H1 (cell line): ENCODE measurements around the gene TPD52L2. TPM values are rescaled to one million over a fixed set of nuclear protein-coding genes. Genes with fewer than 3 reads are reported as not detected.
"Not testable (repeated sequence)": the region's sequence is repeated elsewhere in the genome, so short reads cannot be mapped to it uniquely, and the experiment has no call there.

Source experiments
- CTCF ChIA-PET: fragments of 300-600 bp; sonication (Branson Sonifier 250); formaldehyde crosslinking; loops from one replicate; lab custom pipeline; 2021; ENCODE audit not compliant: partially characterized antibody; lab: Charles Lee
- POLR2A ChIA-PET: fragments of 300-600 bp; sonication (Branson Sonifier 250); formaldehyde crosslinking; loops from one replicate; lab custom pipeline; 2021; ENCODE audit warnings: inconsistent platforms; ENCODE audit not compliant: partially characterized antibody; lab: Charles Lee
- DNase-seq, 2 experiments: peaks; one replicate each; pipeline versions ENCODE4 v3.0.0 to v3.0.0-alpha.2; 2010 to 2022; ENCODE audit warnings: low spot score in 2 of 2, low read depth in 1 of 2, mixed read lengths in 1 of 2
- FAIRE-seq: peaks from 2 replicates; lab custom pipeline; 2011; peaks lifted over from hg19 to GRCh38; lab: Jason Lieb, UNC
- H2AFZ ChIP-seq: 2 replicates; pipeline ENCODE4 v1.8.1; 2012; ENCODE audit warnings: low read length, inconsistent platforms
- H2AK5ac ChIP-seq: 2 replicates; pipeline ENCODE4 v1.6.1; 2013; ENCODE audit warnings: low read depth, low read length
- H2BK120ac ChIP-seq: replicated peaks from 2 replicates; pipeline ENCODE3; 2013; ENCODE audit warnings: low read depth, low read length, inconsistent platforms
- H2BK12ac ChIP-seq: 2 replicates; pipeline ENCODE4 v1.6.1; 2013; ENCODE audit warnings: low read depth, low read length
- H2BK15ac ChIP-seq: 2 replicates; pipeline ENCODE4 v1.6.1; 2013; ENCODE audit warnings: low read length
- H2BK20ac ChIP-seq: 2 replicates; pipeline ENCODE4 v1.6.1; 2013; ENCODE audit warnings: low read length
- H2BK5ac ChIP-seq: 2 replicates; pipeline ENCODE4 v1.6.1; 2013; ENCODE audit warnings: low read depth, low read length
- H3K14ac ChIP-seq: 2 replicates; pipeline ENCODE4 v1.6.1; 2013; ENCODE audit warnings: inconsistent platforms; ENCODE audit not compliant: insufficient read length
- H3K18ac ChIP-seq: 2 replicates; pipeline ENCODE4 v1.6.1; 2013; ENCODE audit warnings: low read length; ENCODE audit errors: extremely low read depth
- H3K23ac ChIP-seq: 2 replicates; pipeline ENCODE4 v1.6.1; 2013; ENCODE audit warnings: inconsistent platforms; ENCODE audit not compliant: insufficient read length
- H3K23me2 ChIP-seq: 2 replicates; pipeline ENCODE4 v1.6.1; 2013; ENCODE audit warnings: low read depth, low read length
- H3K27ac ChIP-seq: 2 replicates; pipeline ENCODE4 v1.6.1; 2011; ENCODE audit warnings: low read depth, low read length, inconsistent platforms
- H3K27me3 ChIP-seq, 4 experiments: replicated peaks in 1 of 4; 1 replicate in 1 of 4; 2 replicates in 3 of 4; pipeline versions ENCODE4 v1.6.1 to v1.8.1; 2011 to 2013; ENCODE audit warnings: low read length in 3 of 4, mild to moderate bottlenecking in 3 of 4, inconsistent platforms in 2 of 4, mixed read lengths in 2 of 4, moderate library complexity in 1 of 4; ENCODE audit not compliant: control insufficient read depth in 3 of 4, insufficient read depth in 3 of 4; ENCODE audit errors: extremely low read depth in 1 of 4
- H3K36me3 ChIP-seq, 4 experiments: 2 replicates each; pipeline versions ENCODE4 v1.6.1 to v1.8.1; 2011 to 2013; ENCODE audit warnings: mild to moderate bottlenecking in 4 of 4, low read length in 3 of 4, moderate library complexity in 2 of 4, control low read depth in 1 of 4, inconsistent platforms in 1 of 4; ENCODE audit not compliant: insufficient read depth in 4 of 4, control insufficient read depth in 2 of 4
- H3K4ac ChIP-seq: replicated peaks from 2 replicates; pipeline ENCODE3; 2013; ENCODE audit warnings: low read length, low read depth, mixed read lengths, inconsistent platforms; ENCODE audit not compliant: insufficient read length
- H3K4me1 ChIP-seq, 4 experiments: replicated peaks in 1 of 4; 1 replicate in 1 of 4; 2 replicates in 3 of 4; pipeline versions ENCODE4 v1.6.1 to v1.8.1; 2011 to 2013; ENCODE audit warnings: low read length in 3 of 4, inconsistent platforms in 2 of 4, mixed read lengths in 1 of 4; ENCODE audit not compliant: insufficient read depth in 4 of 4, control insufficient read depth in 3 of 4
- H3K4me2 ChIP-seq, 2 experiments: 2 replicates each; pipeline versions ENCODE4 v1.6.1 to v1.8.1; 2011 to 2013; ENCODE audit warnings: low read depth in 2 of 2, low read length in 2 of 2, control low read depth in 1 of 2, inconsistent platforms in 1 of 2, mild to moderate bottlenecking in 1 of 2; ENCODE audit not compliant: insufficient read depth in 1 of 2
- H3K4me3 ChIP-seq, 4 experiments: fragments of 200-600, 300-600 bp in 1 of 4; sonication (generic), shearing (Covaris generic), sonication (Bioruptor Twin) in 1 of 4; 2 replicates each; pipeline versions ENCODE4 v1.5.1 to v1.8.1; 2011 to 2016; ENCODE audit warnings: low read length in 4 of 4, low read depth in 3 of 4, control low read depth in 2 of 4, inconsistent platforms in 2 of 4, mild to moderate bottlenecking in 2 of 4, mixed read lengths in 1 of 4, moderate library complexity in 1 of 4; ENCODE audit not compliant: insufficient read depth in 2 of 4; ENCODE audit errors: extremely low read depth in 1 of 4
- H3K56ac ChIP-seq: replicated peaks from 2 replicates; pipeline ENCODE3; 2013; ENCODE audit warnings: low read depth, mild to moderate bottlenecking, mixed read lengths, low read length, inconsistent platforms; ENCODE audit not compliant: insufficient read length
- H3K79me1 ChIP-seq: 2 replicates; pipeline ENCODE4 v1.6.1; 2013; ENCODE audit warnings: low read depth, low read length, control low read depth
- H3K79me2 ChIP-seq, 2 experiments: 2 replicates each; pipeline versions ENCODE4 v1.6.1 to v1.8.1; 2012 to 2013; ENCODE audit warnings: low read length in 2 of 2, mild to moderate bottlenecking in 2 of 2, inconsistent platforms in 1 of 2; ENCODE audit not compliant: insufficient read depth in 2 of 2, control insufficient read depth in 1 of 2
- H3K9ac ChIP-seq, 4 experiments: replicated peaks in 1 of 4; 1 replicate in 1 of 4; 2 replicates in 3 of 4; pipeline versions ENCODE4 v1.6.1 to v1.8.1; 2011 to 2013; ENCODE audit warnings: low read depth in 3 of 4, low read length in 3 of 4, control low read depth in 2 of 4, mild to moderate bottlenecking in 2 of 4, moderate library complexity in 2 of 4, inconsistent platforms in 1 of 4; ENCODE audit errors: extremely low read depth in 1 of 4
- H3K9me3 ChIP-seq, 2 experiments: 2 replicates each; pipeline versions ENCODE4 v1.6.1 to v1.8.1; 2012 to 2013; ENCODE audit warnings: mild to moderate bottlenecking in 2 of 2, moderate library complexity in 2 of 2, control low read depth in 1 of 2, inconsistent platforms in 1 of 2, low read depth in 1 of 2, low read length in 1 of 2, mixed read lengths in 1 of 2; ENCODE audit not compliant: insufficient read depth in 2 of 2
- H4K20me1 ChIP-seq, 2 experiments: replicated peaks in 1 of 2; 2 replicates each; pipeline versions ENCODE3 to v1.8.1; 2011 to 2013; ENCODE audit warnings: inconsistent platforms in 2 of 2, low read length in 2 of 2, mild to moderate bottlenecking in 1 of 2; ENCODE audit not compliant: insufficient read depth in 2 of 2, control insufficient read depth in 1 of 2
- H4K5ac ChIP-seq: 2 replicates; pipeline ENCODE4 v1.6.1; 2013; ENCODE audit warnings: low read length, low read depth, mixed read lengths, inconsistent platforms; ENCODE audit not compliant: insufficient read length
- H4K8ac ChIP-seq: 2 replicates; pipeline ENCODE4 v1.8.0; 2013; ENCODE audit warnings: mild to moderate bottlenecking, moderate library complexity, low read length, inconsistent platforms; ENCODE audit not compliant: insufficient read depth; ENCODE audit errors: extremely low read depth
- H4K91ac ChIP-seq: replicated peaks from 2 replicates; pipeline ENCODE3; 2013; ENCODE audit warnings: low read length, mixed read lengths, inconsistent platforms; ENCODE audit not compliant: insufficient read length
- BCL11A ChIP-seq, 2 experiments: IDR thresholded peaks; one replicate each; pipeline ENCODE4 v1.6.1; 2011; ENCODE audit warnings: low read depth in 2 of 2, low read length in 2 of 2, mild to moderate bottlenecking in 2 of 2
- NANOG ChIP-seq: IDR thresholded peaks from 2 replicates; pipeline ENCODE4 v1.6.1; 2011; ENCODE audit warnings: low read length, low read depth, mild to moderate bottlenecking, inconsistent platforms; ENCODE audit not compliant: insufficient read depth, poor library complexity, severe bottlenecking
- PHF8 ChIP-seq: fragments of 200-600 bp; sonication (generic); conservative IDR thresholded peaks from 2 replicates; pipeline ENCODE4 v1.7.1; 2012; ENCODE audit warnings: low read depth, mild to moderate bottlenecking, inconsistent platforms, low read length, moderate library complexity
- POU5F1 ChIP-seq: IDR thresholded peaks from 2 replicates; pipeline ENCODE4 v1.6.1; 2011; ENCODE audit warnings: low read depth, mild to moderate bottlenecking, low read length, moderate library complexity
- TEAD4 ChIP-seq: IDR thresholded peaks from 2 replicates; pipeline ENCODE4 v1.6.1; 2012; ENCODE audit warnings: low read depth, low read length, inconsistent platforms, mixed read lengths
- WGBS, 2 experiments: shearing (Covaris generic) in 1 of 2; methylation state at CpG; one replicate each; pipeline versions ENCODE4 v1.1.6 to v1.1.7; 2013 to 2015; ENCODE audit warnings: low lambda C conversion rate in 2 of 2, mixed read lengths in 2 of 2, inconsistent platforms in 1 of 2, low coverage in 1 of 2, missing lambda C conversion rate in 1 of 2; ENCODE audit not compliant: insufficient replicate concordance in 2 of 2, insufficient coverage in 1 of 2, insufficient read length in 1 of 2; ENCODE audit errors: extremely low coverage in 1 of 2, missing lambda C conversion rate in 1 of 2; 5-methylcytosine and 5-hydroxymethylcytosine counted together
- polyA plus RNA-seq, 7 experiments: library from polyadenylated mRNA; depleted of rRNA in 3 of 7; stranded (reverse) in 5 of 7; unstranded in 2 of 7; fragments of >200 nt in 5 of 7; fragments of 200-250 nt in 2 of 7; gene quantifications; 1 replicate in 5 of 7; 2 replicates in 1 of 7; 4 replicates in 1 of 7; pipeline versions ENCODE4 v1.2.1 to v1.2.3, GENCODE V29; 2011 to 2013; ENCODE audit warnings: missing spikeins in 2 of 7, mixed read lengths in 2 of 7
- total RNA-seq: library from RNA; stranded (reverse); fragmentation: NEBNext Ultra II Directional; extraction: Animal tissue kit (Norgen Biotek cat#: 25700); gene quantifications from 2 replicates; pipeline ENCODE4 v1.2.1, GENCODE V29; 2021
- TF ChIP-seq, protein P1 (sequence below), 3 experiments: IDR thresholded peaks; 1 replicate in 2 of 3; 2 replicates in 1 of 3; pipeline versions ENCODE4 v1.5.1 to v1.6.1; 2011; ENCODE audit warnings: low read length in 3 of 3, mild to moderate bottlenecking in 3 of 3, inconsistent platforms in 2 of 3, low read depth in 1 of 3, moderate library complexity in 1 of 3; ENCODE audit not compliant: insufficient read depth in 1 of 3; ENCODE audit errors: control extremely low read depth in 1 of 3

Gene TPD52L2
- total and polyA plus RNA-seq, 2 of the 8 experiments (the other 6 are each of a cell fraction or from before 2014, with no cell fraction given) = 77.1 to 80.2 TPM

DNA sequence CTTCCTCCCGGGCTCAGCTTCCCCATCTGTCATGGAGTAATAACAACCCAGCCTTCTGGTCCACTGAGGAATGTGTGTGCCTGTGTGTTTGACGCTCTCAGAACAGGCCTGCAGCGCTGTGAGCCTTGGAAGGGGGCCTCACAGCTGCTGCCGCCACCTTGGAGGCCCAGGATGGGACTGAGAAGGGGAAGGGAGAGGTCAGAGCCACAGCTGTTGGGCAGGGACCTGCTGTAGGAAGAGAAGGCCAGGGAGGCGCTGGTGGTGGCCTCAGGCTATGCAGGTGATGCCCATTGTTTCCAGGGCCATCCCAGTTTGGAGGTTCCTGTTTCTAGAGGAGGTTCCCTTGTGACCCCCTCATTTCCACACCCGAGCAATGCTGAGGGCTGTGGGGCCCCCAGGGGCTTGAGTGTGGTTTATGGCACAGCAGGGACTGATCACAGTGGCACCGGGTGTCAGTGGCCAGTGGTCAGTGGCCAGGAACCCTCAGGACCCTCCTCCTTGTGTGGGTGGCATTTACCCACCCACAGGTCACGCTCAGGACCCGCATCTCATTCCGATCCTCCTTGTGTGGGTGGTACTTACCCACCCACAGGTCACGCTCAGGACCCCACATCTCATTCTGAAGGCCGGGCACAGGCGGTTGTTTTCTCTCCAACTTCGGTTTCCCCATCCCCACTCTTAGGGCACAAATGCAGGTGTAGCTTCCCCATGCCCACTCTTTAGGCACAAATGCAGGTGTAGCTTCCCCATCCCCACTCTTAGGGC, 14.0 kb downstream of the TPD52L2 start (continued):
- TF ChIP-seq, protein P1, sequence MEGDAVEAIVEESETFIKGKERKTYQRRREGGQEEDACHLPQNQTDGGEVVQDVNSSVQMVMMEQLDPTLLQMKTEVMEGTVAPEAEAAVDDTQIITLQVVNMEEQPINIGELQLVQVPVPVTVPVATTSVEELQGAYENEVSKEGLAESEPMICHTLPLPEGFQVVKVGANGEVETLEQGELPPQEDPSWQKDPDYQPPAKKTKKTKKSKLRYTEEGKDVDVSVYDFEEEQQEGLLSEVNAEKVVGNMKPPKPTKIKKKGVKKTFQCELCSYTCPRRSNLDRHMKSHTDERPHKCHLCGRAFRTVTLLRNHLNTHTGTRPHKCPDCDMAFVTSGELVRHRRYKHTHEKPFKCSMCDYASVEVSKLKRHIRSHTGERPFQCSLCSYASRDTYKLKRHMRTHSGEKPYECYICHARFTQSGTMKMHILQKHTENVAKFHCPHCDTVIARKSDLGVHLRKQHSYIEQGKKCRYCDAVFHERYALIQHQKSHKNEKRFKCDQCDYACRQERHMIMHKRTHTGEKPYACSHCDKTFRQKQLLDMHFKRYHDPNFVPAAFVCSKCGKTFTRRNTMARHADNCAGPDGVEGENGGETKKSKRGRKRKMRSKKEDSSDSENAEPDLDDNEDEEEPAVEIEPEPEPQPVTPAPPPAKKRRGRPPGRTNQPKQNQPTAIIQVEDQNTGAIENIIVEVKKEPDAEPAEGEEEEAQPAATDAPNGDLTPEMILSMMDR (IDR thresholded peaks at IDR 0.05; ENCODE audit: control extremely low read depth in 1 of 3, insufficient read depth in 1 of 3, low read depth in 1 of 3, low read length in 3 of 3) = no peak
- TF ChIP-seq NANOG (no peak), BCL11A (IDR thresholded peaks at IDR 0.05; ENCODE audit: low read depth in 2 of 2, low read length in 2 of 2) (no peak), TEAD4 (no peak), POU5F1 (no peak), PHF8 (no peak)

DNA sequence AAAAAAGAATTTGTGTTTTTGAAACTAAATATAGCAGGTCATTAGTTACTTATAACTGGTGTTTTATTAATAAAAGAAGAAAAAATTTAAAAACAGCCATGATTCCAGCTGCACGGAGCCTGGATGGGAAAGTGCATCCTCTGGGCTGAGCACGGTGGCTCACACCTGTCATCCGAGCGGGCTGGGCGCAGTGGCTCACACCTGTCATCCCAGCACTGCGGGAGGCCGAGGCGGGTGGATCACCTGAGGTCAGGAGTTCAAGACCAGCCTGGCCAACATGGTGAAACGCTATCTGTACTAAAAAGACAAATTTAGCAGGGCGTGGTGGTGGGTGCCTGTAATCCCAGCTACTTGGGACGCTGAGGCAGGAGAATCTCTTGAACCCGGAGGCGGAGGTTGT, 15.8 kb downstream of the TPD52L2 start:
- not testable (repeated sequence) for H3K27ac ChIP-seq, H3K27me3 ChIP-seq, DNase-seq, H3K9ac ChIP-seq, H3K56ac ChIP-seq, H3K4ac ChIP-seq, H2BK120ac ChIP-seq, H4K8ac ChIP-seq, H3K14ac ChIP-seq, H3K4me1 ChIP-seq, H3K18ac ChIP-seq, H3K4me3 ChIP-seq, H2BK5ac ChIP-seq, H3K23ac ChIP-seq, H2AFZ ChIP-seq, H2BK12ac ChIP-seq, H3K23me2 ChIP-seq, H2BK20ac ChIP-seq, H3K9me3 ChIP-seq, H4K91ac ChIP-seq, H3K4me2 ChIP-seq, H2AK5ac ChIP-seq, FAIRE-seq, H2BK15ac ChIP-seq, H4K5ac ChIP-seq
- ChIA-PET POLR2A (interaction anchor here (1.5 to 3.5 kb wide), 3 partner anchors 9 to 22 kb away, joined by 3 to 19 read pairs (median 9); partner anchors contain the start of gene DNAJC5), CTCF (interaction anchor here (0.7 to 4.7 kb wide), 3 partner anchors 10 to 106 kb away, joined by 3 to 18 read pairs (median 3); partner anchors contain the start of gene TPD52L2)
- Histone ChIP-seq H4K20me1 (peaks cover 15 to 42% of the 10 kb centered on the region in 2 experiments), H3K79me2 (peaks cover 0 to 24% of the 10 kb centered on the region in 2 experiments; a peak in 1 of 4 replicates), H3K36me3 (peaks cover 13 to 42% (median 27%) of the 10 kb centered on the region in 4 experiments), H3K79me1 (peaks cover 22% of the 10 kb centered on the region)
- WGBS, 2 experiments = 93% methylated on average over 13 of the region's 13 CpGs; no CpG with 5 or more reads in 1 of the 2 experiments
